OCI-LY7 (cell line): Measurements from ENCODE around the gene ABCG2. TPM values are rescaled to one million over a fixed set of nuclear protein-coding genes. Genes with fewer than 3 reads are reported as not detected.

Experiments used
- BruUV-seq: library from RNA; stranded (reverse); fragments of 400-500 nt; replicated peaks from 2 replicates; lab custom pipeline; 2021; lab: Mats Ljungman, UMichigan
- CTCF ChIA-PET: fragments of 300-600 bp; sonication (Branson Sonifier 250); formaldehyde crosslinking; loops from one replicate; lab custom pipeline; 2022; ENCODE audit warnings: antibody characterized with exemption; ENCODE audit not compliant: unreplicated experiment; lab: Charles Lee
- POLR2A ChIA-PET: fragments of 300-600 bp; sonication (Branson Sonifier 250); formaldehyde crosslinking; loops from one replicate; lab custom pipeline; 2022; ENCODE audit warnings: antibody characterized with exemption; lab: Charles Lee
- DNase-seq: peaks from one replicate; pipeline ENCODE4 v3.0.0-alpha.2; 2015; ENCODE audit warnings: low spot score
- H2AFZ ChIP-seq: fragments of 200-600 bp; sonication (generic), shearing (Covaris generic); 2 replicates; pipeline ENCODE4 v1.6.1; 2014; ENCODE audit warnings: mild to moderate bottlenecking, antibody characterized with exemption, low read length, moderate library complexity
- H3K27ac ChIP-seq: fragments of 200-600 bp; sonication (generic); 2 replicates; pipeline ENCODE4 v1.5.1; 2014; ENCODE audit warnings: mixed run types, low read depth, mild to moderate bottlenecking, moderate library complexity, low read length, inconsistent platforms; ENCODE audit not compliant: poor library complexity, severe bottlenecking
- H3K36me3 ChIP-seq: fragments of 200-600 bp; sonication (generic); 2 replicates; pipeline ENCODE4 v1.6.1; 2014; ENCODE audit warnings: mild to moderate bottlenecking, antibody characterized with exemption, low read length, moderate library complexity, mixed read lengths; ENCODE audit not compliant: insufficient read depth
- H3K4me1 ChIP-seq: fragments of 200-600 bp; sonication (generic); 2 replicates; pipeline ENCODE4 v1.5.1; 2014; ENCODE audit warnings: mild to moderate bottlenecking, low read length; ENCODE audit not compliant: insufficient read depth, poor library complexity, severe bottlenecking
- H3K4me2 ChIP-seq: fragments of 200-600 bp; sonication (generic); 2 replicates; pipeline ENCODE4 v1.6.1; 2014; ENCODE audit warnings: mild to moderate bottlenecking, low read length
- H3K4me3 ChIP-seq: fragments of 200-600 bp; sonication (generic); 2 replicates; pipeline ENCODE4 v1.5.1; 2014; ENCODE audit warnings: mild to moderate bottlenecking, low read depth, low read length; ENCODE audit not compliant: poor library complexity, severe bottlenecking
- H3K79me2 ChIP-seq: fragments of 200-600 bp; sonication (generic); 2 replicates; pipeline ENCODE4 v1.6.1; 2016; ENCODE audit warnings: low read depth, mild to moderate bottlenecking, low read length, moderate library complexity, mixed read lengths; ENCODE audit not compliant: insufficient read depth
- H3K9me2 ChIP-seq: fragments of 200-600 bp; sonication (generic); 2 replicates; pipeline ENCODE4 v1.6.1; 2016; ENCODE audit warnings: mild to moderate bottlenecking, low read length, mixed read lengths; ENCODE audit not compliant: insufficient read depth
- H3K9me3 ChIP-seq: fragments of 200-600 bp; sonication (generic); 2 replicates; pipeline ENCODE4 v1.6.1; 2014; ENCODE audit warnings: mild to moderate bottlenecking, mixed run types, low read length, mixed read lengths
- H4K20me1 ChIP-seq: fragments of 200-600 bp; sonication (generic); 2 replicates; pipeline ENCODE4 v1.6.1; 2014; ENCODE audit warnings: mild to moderate bottlenecking, antibody characterized with exemption, low read length, moderate library complexity, mixed read lengths; ENCODE audit not compliant: insufficient read depth
- EZH2phosphoT487 ChIP-seq: fragments of 200-600 bp; sonication (generic); IDR thresholded peaks from 2 replicates; pipeline ENCODE4 v1.6.1; 2018; ENCODE audit warnings: low read depth, borderline replicate concordance, mild to moderate bottlenecking, mixed run types, antibody characterized with exemption, low read length, moderate library complexity, mixed read lengths
- intact Hi-C: fragments of 100-400 bp; cut with micrococcal nuclease; formaldehyde crosslinking; loops from one replicate; pipeline ENCODE4 v1.10.0; 2022; ENCODE audit not compliant: unreplicated experiment
- total RNA-seq, 2 experiments: library from RNA; depleted of rRNA in 1 of 2; stranded (reverse); fragments of >200 nt in 1 of 2; shearing (Covaris generic) in 1 of 2; gene quantifications; 2 replicates each; pipeline ENCODE4 v1.2.3, GENCODE V29; 2014 to 2022
- TF ChIP-seq, protein P1 (sequence below): fragments of 200-600 bp; sonication (generic); conservative IDR thresholded peaks from 2 replicates; pipeline ENCODE4 v1.5.1; 2014; ENCODE audit warnings: mild to moderate bottlenecking, antibody characterized with exemption, low read length, moderate library complexity, mixed read lengths

The ABCG2 gene
- total RNA-seq, 2 experiments from 2014 or later = not detected

DNA sequence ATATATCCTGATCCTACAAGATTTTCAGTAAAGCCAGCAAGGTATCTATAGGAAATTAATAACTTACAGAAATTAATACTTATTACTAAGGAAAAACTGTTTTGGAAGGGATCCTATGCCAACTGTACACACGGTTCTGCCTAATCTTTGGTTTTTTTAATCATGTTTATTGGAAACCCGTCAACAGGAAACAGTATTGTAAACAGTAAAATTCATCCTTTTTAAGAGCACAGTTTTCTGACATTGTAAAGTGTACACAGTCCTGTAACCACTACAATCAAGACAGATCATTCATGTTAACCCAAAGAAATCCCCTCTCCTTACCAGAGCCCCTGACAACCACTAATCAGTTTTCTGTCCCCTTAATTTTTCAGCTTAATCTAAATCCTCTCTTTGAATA is 9.9 kb downstream of the ABCG2 start:
- no peaks in the 10 kb centered on the region for H3K36me3 ChIP-seq
- ChIA-PET CTCF (no interaction called here), POLR2A (interaction anchor here (0.7 kb wide), 1 partner anchor 266 kb away, joined by 3 read pairs; no protein-coding TSS in a partner anchor)
- H3K79me2 ChIP-seq = no peaks in the 10 kb centered on the region
- no peaks in the 10 kb centered on the region for H3K4me1 ChIP-seq
- DNase-seq = no peak
- no peak overlapping the region for H3K27ac ChIP-seq
- H3K9me2 ChIP-seq = no peaks in the 10 kb centered on the region
- BruUV-seq = no TSS peak
- no peaks in the 10 kb centered on the region for H4K20me1 ChIP-seq
- intact Hi-C loops = no loop called here
- H3K9me3 ChIP-seq = no peaks in the 10 kb centered on the region
- no peak overlapping the region for H3K4me2 ChIP-seq
- TF ChIP-seq EZH2phosphoT487 = no peak
- TF ChIP-seq, protein P1, sequence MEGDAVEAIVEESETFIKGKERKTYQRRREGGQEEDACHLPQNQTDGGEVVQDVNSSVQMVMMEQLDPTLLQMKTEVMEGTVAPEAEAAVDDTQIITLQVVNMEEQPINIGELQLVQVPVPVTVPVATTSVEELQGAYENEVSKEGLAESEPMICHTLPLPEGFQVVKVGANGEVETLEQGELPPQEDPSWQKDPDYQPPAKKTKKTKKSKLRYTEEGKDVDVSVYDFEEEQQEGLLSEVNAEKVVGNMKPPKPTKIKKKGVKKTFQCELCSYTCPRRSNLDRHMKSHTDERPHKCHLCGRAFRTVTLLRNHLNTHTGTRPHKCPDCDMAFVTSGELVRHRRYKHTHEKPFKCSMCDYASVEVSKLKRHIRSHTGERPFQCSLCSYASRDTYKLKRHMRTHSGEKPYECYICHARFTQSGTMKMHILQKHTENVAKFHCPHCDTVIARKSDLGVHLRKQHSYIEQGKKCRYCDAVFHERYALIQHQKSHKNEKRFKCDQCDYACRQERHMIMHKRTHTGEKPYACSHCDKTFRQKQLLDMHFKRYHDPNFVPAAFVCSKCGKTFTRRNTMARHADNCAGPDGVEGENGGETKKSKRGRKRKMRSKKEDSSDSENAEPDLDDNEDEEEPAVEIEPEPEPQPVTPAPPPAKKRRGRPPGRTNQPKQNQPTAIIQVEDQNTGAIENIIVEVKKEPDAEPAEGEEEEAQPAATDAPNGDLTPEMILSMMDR = no peak
- no peak overlapping the region for H3K4me3 ChIP-seq
- no peak overlapping the region for H2AFZ ChIP-seq

DNA sequence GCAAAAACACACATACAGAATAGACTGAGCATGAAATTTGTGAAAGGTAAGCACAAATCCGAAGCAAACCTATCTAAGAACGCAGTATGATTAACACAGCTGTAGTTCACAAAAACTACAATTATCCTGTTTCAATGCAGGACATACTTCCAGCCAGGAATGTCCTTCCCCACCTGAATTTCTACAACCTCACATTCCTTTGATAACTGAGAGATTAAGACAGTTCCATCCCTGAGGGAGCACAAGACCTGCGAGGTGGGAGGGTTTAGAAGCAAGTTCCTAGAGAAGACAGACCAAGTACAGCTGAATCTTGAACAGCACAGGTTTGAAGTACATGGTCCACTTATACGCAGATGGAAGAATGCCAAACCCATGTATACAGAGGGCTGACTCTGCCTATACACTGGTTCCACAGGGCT is 10.6 kb downstream of the ABCG2 start:
- no peaks in the 10 kb centered on the region for H3K4me1 ChIP-seq
- no peaks in the 10 kb centered on the region for H3K9me2 ChIP-seq
- no TSS peak for BruUV-seq
- ChIA-PET CTCF (no interaction called here), POLR2A (no interaction called here)
- H3K4me2 ChIP-seq = no peak overlapping the region
- no peak overlapping the region for H3K27ac ChIP-seq
- no peaks in the 10 kb centered on the region for H4K20me1 ChIP-seq
- TF ChIP-seq, protein P1 = no peak
- no peak for TF ChIP-seq EZH2phosphoT487
- DNase-seq = no peak
- intact Hi-C loops = no loop called here
- no peaks in the 10 kb centered on the region for H3K79me2 ChIP-seq
- H3K4me3 ChIP-seq = no peak overlapping the region
- H3K36me3 ChIP-seq = no peaks in the 10 kb centered on the region
- no peaks in the 10 kb centered on the region for H3K9me3 ChIP-seq
- H2AFZ ChIP-seq = no peak overlapping the region

DNA sequence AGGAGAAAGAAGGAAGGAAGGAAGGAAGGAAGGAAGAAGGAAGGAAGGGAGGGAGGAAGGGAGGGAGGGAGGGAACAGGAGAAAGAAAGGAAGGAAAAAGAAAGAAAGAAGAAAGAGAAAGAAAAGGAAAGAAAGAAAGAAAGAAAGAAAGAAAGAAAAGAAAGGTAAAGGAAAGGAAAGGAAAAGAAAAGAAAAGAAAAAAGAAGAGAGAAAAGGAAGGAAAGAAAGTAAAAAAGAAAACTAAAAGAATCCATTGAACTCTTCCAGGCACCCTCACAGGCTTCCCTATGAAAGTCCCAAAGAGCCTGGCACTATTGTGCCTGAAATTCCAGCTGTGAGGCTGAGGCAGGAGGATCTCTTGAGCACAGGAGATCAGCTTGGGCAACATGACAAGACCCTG is 11.5 kb downstream of the ABCG2 start:
- CTCF ChIA-PET = no interaction called here
- Histone ChIP-seq H3K4me3 (no peak overlapping the region), H3K36me3 (no peaks in the 10 kb centered on the region), H3K79me2 (no peaks in the 10 kb centered on the region), H2AFZ (no peak overlapping the region), H3K27ac (no peak overlapping the region), H3K9me2 (no peaks in the 10 kb centered on the region), H3K4me2 (no peak overlapping the region), H4K20me1 (no peaks in the 10 kb centered on the region), H3K9me3 (no peaks in the 10 kb centered on the region), H3K4me1 (no peaks in the 10 kb centered on the region)
- BruUV-seq = no TSS peak
- intact Hi-C loops = no loop called here
- POLR2A ChIA-PET = interaction anchor here (0.6 kb wide), 1 partner anchor 12 kb away, joined by 3 read pairs; no protein-coding TSS in a partner anchor
- DNase-seq = no peak
- TF ChIP-seq, protein P1 = no peak
- TF ChIP-seq EZH2phosphoT487 = no peak
